Measurements from ENCODE around the gene C1QTNF8. TPM values are rescaled to one million over a fixed set of nuclear protein-coding genes. Genes with fewer than 3 reads are reported as not detected.
A peak's percentile ranks its signal among the peaks of the same experiment; 100 is the strongest.

C1QTNF8 gene
- total RNA-seq, 1 experiment from 2014 or later, result 2.9 TPM

DNA sequence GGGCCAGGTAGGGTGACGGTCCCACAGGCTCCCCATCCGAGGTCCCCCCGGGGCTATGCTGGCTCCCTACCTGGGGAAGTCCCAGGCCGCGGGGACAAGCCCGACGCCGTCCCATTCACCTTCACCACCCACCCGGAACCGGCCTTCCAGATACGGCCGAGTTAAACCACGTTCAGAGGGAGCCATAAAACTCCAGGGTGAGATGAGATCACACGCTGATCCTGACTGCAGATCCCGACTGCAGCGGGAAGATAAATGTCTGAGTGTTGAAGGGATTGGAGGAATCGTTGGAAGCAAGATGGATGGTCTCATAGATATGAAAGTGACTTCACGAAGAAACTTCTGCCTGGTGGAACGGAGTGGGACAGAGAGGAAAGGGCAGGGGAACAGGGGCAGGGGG, 13.6 kb upstream of the C1QTNF8 start:
- DNase-seq (ENCODE audit: low spot score), result no peak

DNA sequence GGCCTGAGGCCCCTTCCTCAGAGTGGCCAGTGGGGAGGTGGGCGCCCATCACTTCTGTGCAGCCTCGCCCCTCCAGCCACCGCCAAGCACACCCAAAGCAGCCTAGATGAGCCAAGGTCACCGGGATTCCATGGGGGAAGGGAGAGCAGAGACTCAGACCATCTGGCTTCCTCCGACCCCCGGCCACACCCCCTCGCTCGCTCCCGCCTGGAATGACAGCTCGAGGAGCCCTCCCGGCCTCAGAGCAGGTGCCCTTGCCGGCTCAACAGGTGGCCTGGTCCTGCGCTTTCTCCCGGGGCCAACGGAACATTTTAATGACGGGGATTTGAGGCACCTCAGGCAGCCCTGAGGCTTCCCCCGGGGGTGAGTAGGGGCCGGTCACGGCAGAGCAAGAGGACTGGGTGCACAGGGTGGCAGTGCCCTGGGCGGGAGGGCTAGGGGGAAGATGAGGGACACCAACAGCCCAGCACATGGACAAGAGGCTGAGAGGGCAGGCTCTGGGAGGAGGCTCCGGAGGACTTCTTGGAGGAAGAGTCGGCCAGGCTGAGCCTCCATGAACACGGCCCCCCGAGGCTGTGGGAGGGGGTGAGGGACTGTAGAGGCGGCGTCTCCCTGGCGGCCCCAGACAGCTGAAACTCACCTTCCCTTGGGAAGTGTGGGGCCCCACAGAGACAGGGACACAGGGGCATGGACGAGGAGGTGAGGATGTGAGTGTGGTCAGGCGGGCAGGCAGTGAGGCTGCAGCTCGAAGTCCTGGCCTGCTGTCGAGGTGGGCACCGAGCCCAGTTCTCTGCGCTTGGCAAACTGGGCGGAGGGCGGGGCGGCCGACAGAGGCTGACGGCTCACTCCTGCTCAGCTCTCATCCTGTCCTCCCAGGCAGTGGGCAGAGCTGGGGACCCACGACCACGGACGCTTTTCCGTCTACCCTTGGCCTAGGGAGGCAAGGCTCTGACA, 12.5 kb upstream of the C1QTNF8 start:
- DNase-seq (ENCODE audit: low spot score), result peak; percentile 76

DNA sequence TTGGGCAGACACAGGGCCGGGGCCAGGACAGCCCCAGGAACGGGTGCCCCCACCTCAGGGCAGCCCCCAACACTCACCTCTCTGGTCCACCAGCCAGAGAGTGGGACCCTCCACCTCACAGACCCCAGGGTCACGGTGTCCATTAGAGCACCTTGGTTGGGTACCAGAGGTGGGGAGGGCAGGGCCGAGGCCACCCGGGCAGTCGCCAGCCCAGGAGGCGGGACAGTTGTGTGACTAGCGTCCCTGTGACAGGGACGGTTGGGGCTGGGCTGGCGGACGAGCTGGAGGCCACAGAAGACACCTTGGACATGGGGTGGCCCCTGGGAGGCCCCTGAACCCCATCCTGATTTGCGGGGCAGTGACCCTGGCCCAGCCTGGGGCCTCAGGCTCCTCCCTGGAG, 11.7 kb upstream of the C1QTNF8 start:
- DNase-seq (ENCODE audit: low spot score), result no peak

DNA sequence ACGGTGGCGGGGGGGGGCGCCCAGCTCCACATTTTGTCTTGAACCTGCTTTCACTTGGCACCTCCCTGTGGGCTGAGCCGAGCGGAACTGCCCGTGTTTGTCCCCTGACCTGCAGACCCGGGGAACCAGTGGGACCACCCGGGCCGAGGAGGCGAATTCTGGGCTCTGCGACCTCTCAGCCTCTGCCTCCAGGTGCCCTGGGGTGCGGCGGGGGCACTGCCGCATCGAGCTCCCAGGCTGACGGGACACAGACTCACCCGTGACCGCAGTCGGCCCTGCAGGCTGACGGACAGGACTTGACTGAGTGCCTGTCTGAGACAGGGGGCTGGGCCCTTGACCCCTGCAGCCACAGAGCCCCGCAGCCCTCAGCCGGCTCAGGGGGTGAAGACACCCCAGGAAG, 11.1 kb upstream of the C1QTNF8 start:
- DNase-seq (ENCODE audit: low spot score), result no peak

DNA sequence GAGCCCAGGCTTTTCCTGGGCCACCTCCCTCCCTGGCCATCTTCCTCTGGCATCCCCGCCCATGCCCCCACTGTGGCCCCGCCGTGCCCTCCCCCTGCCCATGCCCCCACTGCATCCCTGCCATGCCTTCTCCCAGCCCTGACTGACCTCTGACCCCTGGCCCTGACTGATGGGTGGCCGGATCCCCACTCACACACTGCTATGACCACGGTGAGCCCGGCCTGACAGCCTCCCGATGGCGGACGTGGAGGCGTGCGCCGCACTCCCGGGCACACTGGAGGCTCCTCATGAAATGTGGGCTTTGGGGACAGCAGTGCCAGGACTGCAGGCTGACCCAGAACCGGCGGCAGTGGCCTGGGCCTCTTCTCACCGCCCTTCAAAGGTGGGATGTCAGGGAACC, 10.6 kb upstream of the C1QTNF8 start:
- DNase-seq (ENCODE audit: low spot score), result no peak

DNA sequence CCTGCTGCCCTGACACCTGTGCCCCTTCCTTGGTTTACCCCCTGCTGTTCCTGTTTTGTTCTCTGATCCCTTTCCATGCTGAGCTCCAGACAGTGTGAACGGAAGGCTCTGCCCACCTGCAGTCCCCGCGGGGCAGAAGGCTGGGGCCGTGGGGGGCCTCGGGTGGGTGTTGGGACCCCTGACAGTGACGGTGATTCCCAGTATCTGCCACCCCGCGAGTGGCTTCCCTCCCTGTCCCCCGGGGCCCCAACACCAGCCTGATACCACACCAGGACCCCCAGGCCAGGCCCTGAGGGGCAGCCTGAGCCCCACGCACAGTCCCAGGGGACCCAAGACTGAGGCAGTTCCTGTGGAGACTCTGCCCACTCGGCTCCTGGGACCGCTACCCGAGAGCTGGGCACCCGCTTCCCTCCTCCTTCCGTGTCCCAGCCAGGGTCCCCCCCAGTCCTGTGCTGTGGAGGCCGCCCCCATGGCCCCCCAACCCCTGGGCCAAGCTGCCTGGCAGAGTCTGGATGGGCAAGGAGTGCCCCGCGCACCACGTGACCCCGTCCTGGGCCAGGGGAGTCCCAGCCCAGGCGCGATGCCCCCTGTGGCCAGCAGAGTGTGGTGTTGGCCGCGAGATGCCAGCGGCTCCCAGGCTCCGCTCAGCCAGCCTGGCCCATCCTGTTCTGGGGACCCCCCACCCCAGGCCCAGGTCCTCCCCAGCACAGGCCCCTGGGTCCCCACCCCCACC, 10.0 kb upstream of the C1QTNF8 start:
- DNase-seq (ENCODE audit: low spot score), result peak; percentile 66

DNA sequence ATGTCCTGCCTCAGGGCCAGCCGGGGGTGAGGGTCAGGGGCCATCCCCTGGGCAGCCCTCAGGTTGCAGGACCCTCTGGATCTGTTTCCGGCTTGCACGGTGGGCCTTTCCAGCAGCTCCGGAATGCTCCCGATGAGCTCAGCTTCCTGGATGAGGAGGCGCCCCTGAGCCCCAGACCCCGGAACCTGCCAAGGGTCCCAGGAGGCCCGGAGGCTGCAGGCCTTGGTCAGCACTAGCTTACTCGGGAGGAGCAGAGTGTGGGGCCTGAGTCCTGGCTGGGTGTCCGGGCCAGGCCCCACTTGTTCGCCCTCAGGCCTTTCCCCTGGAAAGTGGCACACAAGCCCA, 7.6 kb upstream of the C1QTNF8 start:
- DNase-seq (ENCODE audit: low spot score), result no peak

DNA sequence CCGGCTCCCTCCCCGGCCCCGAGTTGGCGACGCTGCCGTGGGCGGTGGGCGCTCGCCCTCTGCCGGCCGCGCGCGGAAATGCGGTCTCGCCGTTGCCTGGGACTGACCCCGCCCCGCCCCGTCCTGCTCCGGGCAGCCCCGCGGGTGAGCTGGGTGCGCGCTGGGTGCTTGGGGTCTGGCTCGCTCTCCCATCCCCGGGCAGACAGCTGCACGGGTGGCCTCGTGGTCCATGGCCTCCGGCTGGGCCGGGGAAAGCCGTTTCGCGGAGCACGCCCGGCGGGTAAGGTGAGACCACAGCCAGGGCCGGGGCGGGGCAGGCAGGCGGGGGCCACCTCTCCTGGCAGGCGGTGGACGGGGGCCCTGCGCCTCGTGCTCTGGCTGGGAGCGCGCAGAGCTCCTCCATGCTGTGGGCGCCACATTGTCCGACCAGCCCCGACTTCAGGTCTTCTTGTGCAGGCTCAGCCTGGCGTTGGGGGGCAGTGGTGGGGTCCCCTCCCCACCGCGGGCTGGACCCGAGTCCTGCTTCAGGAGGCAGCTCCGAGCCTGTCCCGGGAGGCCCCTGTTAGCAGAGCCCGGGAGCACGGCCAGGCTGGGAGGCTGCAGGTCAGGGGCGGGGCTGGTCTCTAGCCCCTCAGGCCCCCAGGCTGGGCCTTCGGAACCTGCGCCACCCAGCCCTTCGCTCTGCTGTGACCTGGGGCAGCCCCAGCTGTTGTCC, 7.0 kb upstream of the C1QTNF8 start:
- no peak for DNase-seq (ENCODE audit: low spot score)

DNA sequence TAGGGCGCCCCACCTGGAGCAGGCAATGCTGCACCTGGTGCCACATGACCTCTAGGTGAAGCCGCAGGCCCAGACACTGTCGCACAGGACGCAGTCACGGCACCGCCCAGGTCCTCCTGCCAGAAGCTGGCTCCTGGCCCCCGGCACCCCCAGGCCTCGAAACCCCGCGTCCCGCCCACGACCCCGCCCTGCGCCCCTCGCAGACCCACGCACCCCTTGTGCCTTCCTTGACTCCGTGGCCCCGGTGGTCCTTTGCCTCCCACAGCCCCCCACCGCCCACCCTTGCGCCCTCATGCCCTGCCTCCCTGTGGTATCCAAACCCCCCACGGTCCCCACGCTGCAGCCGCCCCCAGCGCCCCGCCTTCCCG, 6.3 kb upstream of the C1QTNF8 start:
- no peak for DNase-seq (ENCODE audit: low spot score)

DNA sequence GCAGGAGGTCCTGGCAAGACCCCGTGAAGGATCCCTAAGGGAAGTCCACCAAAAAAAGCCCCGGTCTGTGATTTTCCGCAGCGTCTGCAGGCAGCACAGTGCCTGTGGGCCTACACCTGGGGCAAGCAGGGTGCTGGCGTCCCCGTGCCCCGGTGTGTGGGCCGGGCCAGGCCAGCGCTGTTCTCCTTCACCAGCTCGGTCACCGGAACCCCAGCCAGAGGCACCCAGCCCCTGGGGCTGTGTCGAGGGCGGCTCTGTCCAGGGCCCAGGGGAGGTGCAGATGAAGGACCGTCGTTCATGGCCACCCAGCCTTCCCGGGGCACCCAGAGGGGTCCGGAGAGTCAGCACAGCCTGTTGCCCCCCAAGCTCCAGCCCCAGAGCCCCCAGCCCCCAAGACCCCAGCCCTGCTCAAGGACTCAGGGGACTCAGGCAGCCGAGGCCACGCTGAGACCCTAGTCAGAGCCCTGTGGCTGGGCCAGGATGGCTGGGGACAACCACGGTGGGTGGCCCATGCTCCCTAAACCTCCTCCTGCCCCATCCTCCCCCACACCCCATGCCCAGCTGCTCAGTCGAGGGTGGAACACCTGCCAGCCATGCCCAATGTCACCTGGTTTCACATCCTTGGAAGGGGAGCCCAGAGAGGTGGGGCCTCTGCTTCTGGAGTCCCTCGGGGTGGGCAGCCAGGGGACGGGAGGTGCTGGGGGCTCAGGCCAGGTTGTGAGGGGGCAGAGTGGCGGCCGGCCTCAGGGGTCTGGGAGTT, 5.7 kb upstream of the C1QTNF8 start:
- DNase-seq (ENCODE audit: low spot score), result no peak

DNA sequence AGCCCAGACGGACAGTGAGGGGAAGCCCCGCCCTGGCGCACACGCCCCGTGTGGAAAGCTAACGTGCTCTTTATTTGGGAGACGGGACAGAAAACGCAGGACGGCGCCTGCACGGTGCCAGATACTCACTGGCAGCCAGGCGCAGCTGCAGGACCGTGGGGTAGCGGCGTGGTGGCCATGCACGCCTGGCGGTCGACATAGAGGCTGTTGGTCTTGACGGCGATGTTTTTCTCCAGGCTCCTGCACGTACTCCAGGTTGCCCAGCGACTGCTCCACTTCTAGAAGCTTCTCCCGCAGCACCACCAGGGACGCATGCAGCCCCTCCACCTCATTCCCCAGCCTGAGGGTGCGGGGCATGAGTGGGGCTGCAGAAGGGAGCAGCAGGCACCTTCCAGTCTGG, 5.1 kb upstream of the C1QTNF8 start:
- no peak for DNase-seq (ENCODE audit: low spot score)

DNA sequence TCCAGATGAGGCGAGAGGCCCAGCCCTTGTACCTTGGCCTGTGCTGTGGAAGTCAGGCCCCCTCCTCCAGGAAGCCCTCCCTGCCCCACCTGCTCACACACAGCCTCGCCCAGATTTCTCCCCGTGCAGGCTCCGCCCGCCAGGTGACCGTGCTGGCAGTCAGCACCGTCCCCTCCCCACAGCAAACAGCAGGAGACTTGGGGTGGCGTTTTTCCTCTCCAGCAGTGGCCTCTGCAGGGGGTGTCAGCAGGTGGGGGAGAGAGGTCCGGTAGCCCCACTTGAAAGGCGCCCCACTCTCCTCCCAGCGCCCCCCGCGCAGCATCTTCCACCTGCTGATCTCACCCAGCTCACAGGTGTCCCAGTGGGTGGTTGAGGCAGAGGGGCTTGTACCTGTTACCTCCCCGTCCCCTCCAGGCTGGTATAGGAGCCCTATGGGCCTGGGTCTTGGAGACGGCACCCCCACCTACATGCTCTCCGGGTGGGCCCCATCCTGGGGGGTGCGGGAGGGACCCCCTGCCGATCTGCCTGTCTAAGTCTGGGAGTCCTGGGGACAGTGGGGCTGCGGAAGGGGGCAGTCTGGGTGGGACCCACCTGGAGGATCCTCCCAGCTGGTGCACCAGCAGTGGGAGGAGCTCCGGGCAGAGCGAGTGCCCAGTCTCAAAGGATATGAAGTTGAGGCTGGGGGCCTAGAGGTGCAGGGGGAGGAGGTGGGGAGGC, 4.2 kb upstream of the C1QTNF8 start:
- no peak for DNase-seq (ENCODE audit: low spot score)

DNA sequence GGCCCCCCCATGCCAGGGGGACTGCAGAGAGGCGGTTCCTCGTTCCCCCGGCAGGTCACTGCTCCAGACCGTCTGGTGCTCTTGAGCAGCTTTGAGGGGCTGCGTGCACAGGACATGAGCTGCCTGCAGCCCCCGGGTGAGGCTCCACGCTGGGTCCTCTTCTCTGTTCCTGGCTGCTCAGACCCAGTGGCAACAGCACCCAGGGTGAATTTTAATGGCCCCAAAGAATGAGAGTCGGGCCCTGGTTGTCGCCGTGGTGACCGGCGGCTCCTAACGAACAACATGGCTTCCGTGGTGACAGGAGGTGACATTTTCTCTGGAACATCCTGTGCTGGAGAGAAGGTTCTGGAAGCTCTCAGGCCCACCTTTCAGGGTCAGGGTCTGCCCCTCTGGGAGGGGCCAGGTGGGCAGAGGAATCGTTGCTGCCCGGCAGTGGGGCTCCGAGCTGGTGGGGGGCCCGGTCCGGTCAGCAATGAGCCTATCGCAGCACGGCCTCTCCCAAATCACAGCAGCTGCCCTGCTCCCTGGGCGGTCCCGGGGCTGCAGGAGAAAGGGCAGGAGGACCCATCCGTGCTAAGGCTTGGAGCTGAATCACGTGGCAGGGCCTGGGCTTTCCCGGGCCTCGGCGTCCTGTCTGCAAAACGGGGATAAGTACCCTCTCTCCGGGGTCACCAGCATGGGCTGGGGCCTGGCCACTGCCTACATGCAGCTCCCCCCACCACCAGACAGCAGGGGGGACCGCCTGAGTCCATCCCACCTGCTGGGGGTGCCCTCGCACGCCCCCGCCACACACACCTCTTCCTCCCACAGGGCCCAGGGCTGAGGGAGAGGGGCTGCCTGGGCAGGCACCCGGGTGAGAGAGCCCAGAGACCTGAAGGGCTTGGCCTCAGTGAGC, 3.4 kb upstream of the C1QTNF8 start:
- DNase-seq (ENCODE audit: low spot score), result no peak

DNA sequence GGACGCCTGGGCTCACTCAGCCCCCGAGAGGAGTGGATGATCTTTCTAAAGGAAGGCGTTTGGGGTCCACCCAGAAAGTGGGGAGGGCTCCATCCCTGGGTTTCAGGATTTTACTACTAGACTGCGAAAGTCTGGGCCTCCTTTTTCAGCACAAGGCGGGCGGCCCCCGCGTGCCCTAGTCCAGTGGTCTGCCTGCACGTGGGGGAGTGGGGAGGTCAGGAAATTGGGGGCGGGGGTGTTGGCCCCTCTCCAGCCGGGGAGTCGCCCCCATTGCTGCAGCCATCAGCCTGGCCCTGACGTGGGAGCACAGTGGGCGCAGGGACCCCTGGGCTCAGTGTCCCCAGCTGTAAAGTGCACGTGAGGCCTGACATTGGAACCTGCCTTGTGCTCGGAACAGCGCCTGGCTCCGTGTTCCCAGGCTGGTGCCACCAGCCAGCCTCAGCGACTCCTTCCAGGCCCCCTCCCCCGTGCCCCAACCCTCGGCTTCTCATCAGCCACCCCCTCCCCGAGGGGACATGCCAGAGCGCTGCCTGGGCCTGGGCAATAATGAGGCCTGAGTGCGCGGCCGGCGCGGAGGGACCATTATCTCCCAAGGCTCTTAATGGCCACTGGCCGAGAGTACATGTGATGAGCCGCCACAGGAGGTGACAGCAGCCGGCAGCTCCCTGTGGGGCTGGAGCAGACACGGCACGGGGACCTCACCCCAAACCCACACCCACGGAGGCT, 2.4 kb upstream of the C1QTNF8 start:
- no peak for DNase-seq (ENCODE audit: low spot score)

DNA sequence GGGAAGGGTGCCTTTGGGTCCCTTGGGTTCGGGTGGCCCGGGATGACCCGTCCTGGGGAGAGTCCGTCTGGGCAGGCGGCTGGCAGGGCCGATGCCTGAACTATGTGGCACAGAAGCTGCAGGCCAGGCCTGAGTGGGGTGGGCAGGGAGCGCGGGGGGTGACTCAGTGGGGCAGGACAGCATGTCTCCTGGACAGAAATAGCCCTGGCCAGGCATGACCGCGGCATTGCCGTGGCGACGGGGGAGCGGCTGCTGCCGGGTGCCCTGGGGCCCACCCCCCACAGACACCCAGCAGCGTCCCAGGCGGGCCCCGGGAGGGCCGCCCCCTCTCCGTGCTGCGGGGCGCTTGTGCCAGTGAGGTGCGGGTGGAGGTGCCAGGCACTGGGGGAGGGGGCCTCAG, 1.8 kb upstream of the C1QTNF8 start:
- DNase-seq (ENCODE audit: low spot score), result peak; percentile 71

DNA sequence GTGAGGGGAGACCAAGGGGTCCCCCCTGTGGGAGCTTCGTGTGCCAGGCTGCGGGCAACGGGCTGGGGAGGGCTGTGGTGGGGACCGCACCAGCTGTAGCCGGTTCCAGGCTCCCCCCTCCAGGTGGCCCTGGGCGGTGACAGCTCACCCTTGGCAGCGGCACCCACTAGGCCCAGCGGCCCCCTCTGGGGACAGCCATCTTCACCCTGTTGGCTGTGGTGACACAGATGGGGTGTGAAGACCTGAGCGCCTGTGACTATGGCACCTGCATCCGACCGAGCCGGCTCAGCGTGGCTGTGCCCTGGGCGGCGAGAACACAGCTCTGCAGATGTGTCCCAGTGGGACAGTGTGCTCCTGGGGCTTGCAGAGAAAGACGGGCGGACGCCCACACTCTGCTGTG, 1.1 kb upstream of the C1QTNF8 start:
- no peak for DNase-seq (ENCODE audit: low spot score)

DNA sequence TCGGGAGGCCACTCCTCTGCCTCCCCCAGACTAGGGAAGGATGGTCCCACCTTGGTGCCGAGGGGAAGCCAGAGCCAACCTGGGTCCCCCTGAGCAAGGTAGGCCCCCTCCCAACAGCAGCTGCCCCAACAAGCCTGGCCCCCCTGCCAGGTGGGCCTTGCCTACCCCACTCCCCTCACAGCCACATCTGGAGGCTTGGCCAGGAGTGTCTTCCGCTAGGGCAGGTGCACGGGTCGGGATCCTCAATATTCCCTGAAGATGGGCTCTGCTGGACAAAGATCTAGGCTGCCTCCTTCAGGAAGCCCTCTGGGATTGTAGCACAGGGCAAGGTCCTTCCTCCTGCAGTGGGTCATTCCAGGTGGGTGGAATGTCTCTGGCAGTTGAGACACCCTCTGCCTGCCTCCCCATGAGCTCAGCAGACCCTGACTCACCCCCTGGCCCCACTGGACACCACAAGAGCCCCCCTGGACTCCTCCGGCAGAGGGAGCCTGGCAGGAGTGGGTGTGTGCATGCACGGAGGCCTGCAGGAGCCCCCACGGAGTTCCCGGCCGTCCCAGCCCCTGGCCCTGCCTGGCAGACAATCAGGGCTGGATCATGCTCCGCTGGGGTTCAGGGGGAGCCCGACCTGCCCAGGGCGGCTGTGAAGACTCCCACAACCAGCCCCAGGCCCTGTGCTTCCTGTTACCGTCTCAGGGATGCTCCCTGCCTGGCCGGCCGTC, 435 bp downstream of the C1QTNF8 start:
- no peak for DNase-seq (ENCODE audit: low spot score)

DNA sequence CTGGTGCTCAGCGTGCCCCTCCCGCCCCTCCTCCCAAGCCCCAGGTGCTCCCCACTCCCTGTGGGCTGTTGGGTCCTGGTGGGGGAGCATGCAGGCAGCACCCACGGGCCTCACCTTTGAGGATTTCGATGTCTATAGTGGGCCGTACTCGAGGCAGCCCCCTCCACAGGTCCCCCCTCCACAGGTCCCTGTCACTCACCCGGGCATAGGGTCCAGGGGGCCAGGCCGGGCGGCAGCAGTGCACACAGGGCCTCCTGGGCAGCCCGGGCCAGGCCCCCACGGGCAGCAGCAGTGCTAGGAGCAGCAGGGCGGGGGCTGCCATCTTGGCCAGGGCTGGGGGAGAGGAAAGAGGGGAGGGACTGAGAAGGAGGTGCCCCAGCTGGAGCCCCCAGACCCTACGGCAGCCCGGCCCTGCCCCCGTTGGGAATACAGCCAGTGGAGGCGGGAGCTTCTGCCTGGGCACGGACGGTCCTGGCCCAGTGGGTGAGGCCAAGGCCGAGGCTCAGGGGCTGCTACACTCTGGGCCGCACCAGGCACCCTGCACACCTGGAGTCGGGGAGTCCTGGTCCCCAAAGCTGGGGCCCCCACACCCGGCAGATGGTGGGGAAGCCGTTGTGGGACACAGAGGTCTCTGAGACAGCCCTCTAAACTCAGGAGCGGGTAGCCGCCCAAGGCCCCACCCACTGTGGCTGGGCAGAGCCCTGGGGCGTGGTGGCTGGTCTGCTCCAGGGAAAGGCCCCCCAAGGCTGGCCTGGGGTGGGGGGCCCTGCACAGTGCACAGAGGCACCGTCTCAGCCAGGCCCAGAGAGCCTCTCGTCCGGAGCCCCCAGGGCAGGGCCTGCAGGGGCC, 1.2 kb downstream of the C1QTNF8 start:
- DNase-seq (ENCODE audit: low spot score), result no peak

All from A172 (cell line).